Esophagus muscularis mucosa (tissue), 2 donors: ENCODE results near the gene ASXL1.

Source experiments
- POLR2A ChIP-seq: fragments of 450-650 bp; IDR thresholded peaks from one replicate; pipeline ENCODE4 v1.6.1; 2017; ENCODE audit warnings: antibody characterized with exemption, moderate library complexity, mild to moderate bottlenecking, low read depth
- POLR2AphosphoS5 ChIP-seq, 2 donors: sonication (generic); formaldehyde crosslinking; IDR thresholded peaks; one replicate each; pipeline ENCODE4 v1.6.1; 2017; ENCODE audit warnings: antibody characterized with exemption in 2 of 2

- TF ChIP-seq POLR2AphosphoS5 (IDR thresholded peaks at IDR 0.05) = no peak
- no peak for TF ChIP-seq POLR2A
Measured at GRCh38 chr20:32429745-32430360, 71.7 kb downstream of the ASXL1 start.
